Measurements from ENCODE around the gene SPRY4. TPM values are rescaled to one million over a fixed set of nuclear protein-coding genes. Genes with fewer than 3 reads are reported as not detected.
A peak's percentile ranks its signal among the peaks of the same experiment; 100 is the strongest.

Gene SPRY4
- total and polyA plus RNA-seq, 4 donors, result 2.7 to 9.6 (median 4.9) TPM

- no peaks in the 10 kb centered on the region for H3K9me3 ChIP-seq (ENCODE audit: control insufficient read depth in 4 of 4, low read length in 3 of 4)
- no peaks in the 10 kb centered on the region for H3K36me3 ChIP-seq (ENCODE audit: control insufficient read depth in 4 of 4, insufficient read depth in 3 of 4, low read depth in 1 of 4, low read length in 3 of 4)
- peaks cover 0 to 5% (median 2%) of the 10 kb centered on the region in 4 donors for H3K4me1 ChIP-seq (ENCODE audit: control insufficient read depth in 4 of 4, insufficient read depth in 4 of 4, low read length in 3 of 4)
- WGBS, result 79% methylated on average over 11 of the region's 11 CpGs
- TF ChIP-seq EGR1 (IDR thresholded peaks at IDR 0.05; ENCODE audit: low read depth in 2 of 2), result no peak
- no peak for TF ChIP-seq YY1 (IDR thresholded peaks at IDR 0.05)
- TF ChIP-seq RAD21 (IDR thresholded peaks at IDR 0.05), result no peak
- TF ChIP-seq JUND (IDR thresholded peaks at IDR 0.05), result no peak
- no peak for TF ChIP-seq FOXA2 (IDR thresholded peaks at IDR 0.05)
- no peak for TF ChIP-seq GABPA (IDR thresholded peaks at IDR 0.05 in 1 of 2, conservative IDR thresholded peaks at IDR 0.05 in 1 of 2)
- TF ChIP-seq SP1 (IDR thresholded peaks at IDR 0.05), result no peak
- no peak for TF ChIP-seq RXRA (IDR thresholded peaks at IDR 0.05)
- TF ChIP-seq FOXA1 (IDR thresholded peaks at IDR 0.05), result no peak
- TF ChIP-seq, protein P1, sequence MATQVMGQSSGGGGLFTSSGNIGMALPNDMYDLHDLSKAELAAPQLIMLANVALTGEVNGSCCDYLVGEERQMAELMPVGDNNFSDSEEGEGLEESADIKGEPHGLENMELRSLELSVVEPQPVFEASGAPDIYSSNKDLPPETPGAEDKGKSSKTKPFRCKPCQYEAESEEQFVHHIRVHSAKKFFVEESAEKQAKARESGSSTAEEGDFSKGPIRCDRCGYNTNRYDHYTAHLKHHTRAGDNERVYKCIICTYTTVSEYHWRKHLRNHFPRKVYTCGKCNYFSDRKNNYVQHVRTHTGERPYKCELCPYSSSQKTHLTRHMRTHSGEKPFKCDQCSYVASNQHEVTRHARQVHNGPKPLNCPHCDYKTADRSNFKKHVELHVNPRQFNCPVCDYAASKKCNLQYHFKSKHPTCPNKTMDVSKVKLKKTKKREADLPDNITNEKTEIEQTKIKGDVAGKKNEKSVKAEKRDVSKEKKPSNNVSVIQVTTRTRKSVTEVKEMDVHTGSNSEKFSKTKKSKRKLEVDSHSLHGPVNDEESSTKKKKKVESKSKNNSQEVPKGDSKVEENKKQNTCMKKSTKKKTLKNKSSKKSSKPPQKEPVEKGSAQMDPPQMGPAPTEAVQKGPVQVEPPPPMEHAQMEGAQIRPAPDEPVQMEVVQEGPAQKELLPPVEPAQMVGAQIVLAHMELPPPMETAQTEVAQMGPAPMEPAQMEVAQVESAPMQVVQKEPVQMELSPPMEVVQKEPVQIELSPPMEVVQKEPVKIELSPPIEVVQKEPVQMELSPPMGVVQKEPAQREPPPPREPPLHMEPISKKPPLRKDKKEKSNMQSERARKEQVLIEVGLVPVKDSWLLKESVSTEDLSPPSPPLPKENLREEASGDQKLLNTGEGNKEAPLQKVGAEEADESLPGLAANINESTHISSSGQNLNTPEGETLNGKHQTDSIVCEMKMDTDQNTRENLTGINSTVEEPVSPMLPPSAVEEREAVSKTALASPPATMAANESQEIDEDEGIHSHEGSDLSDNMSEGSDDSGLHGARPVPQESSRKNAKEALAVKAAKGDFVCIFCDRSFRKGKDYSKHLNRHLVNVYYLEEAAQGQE (IDR thresholded peaks at IDR 0.05), result no peak
- TF ChIP-seq, protein P2, sequence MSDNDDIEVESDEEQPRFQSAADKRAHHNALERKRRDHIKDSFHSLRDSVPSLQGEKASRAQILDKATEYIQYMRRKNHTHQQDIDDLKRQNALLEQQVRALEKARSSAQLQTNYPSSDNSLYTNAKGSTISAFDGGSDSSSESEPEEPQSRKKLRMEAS (IDR thresholded peaks at IDR 0.05), result no peak
- no peak for TF ChIP-seq NR2F2 (IDR thresholded peaks at IDR 0.05)
- TF ChIP-seq CTCF (IDR thresholded peaks at IDR 0.05; ENCODE audit: low read depth, low read length, missing input control), result no peak
- TF ChIP-seq HNF4G (IDR thresholded peaks at IDR 0.05), result no peak
- TF ChIP-seq HNF4A (conservative IDR thresholded peaks at IDR 0.05), result no peak
- no peak for TF ChIP-seq ATF3 (IDR thresholded peaks at IDR 0.05)
- H3K9ac ChIP-seq (ENCODE audit: low read depth in 1 of 2, low read length in 2 of 2), result no peak overlapping the region
- H3K27ac ChIP-seq (ENCODE audit: low read depth in 1 of 2, low read length in 2 of 2), result no peak overlapping the region
- no peaks in the 10 kb centered on the region for H3K27me3 ChIP-seq (ENCODE audit: control insufficient read depth in 4 of 4, insufficient read depth in 4 of 4, low read length in 3 of 4)
- DNase-seq (ENCODE audit: low spot score), result no peak
- no peak overlapping the region for H3K4me3 ChIP-seq (ENCODE audit: low read depth in 1 of 3, low read length in 3 of 3)
Measured at GRCh38 chr5:142289708-142290576, 34.9 kb downstream of the SPRY4 start.

GRCh38 chr5:142287973-142288313, 36.9 kb downstream of the SPRY4 start:
- Histone ChIP-seq H3K27me3 (ENCODE audit: control insufficient read depth in 4 of 4, insufficient read depth in 4 of 4, low read length in 3 of 4) (no peaks in the 10 kb centered on the region), H3K9ac (ENCODE audit: low read depth in 1 of 2, low read length in 2 of 2) (no peak overlapping the region), H3K4me3 (ENCODE audit: low read depth in 1 of 3, low read length in 3 of 3) (no peak overlapping the region), H3K27ac (ENCODE audit: low read depth in 1 of 2, low read length in 2 of 2) (peak overlapping the region in 1 of 2 donors; percentile 10), H3K36me3 (ENCODE audit: control insufficient read depth in 4 of 4, insufficient read depth in 3 of 4, low read depth in 1 of 4, low read length in 3 of 4) (no peaks in the 10 kb centered on the region), H3K9me3 (ENCODE audit: control insufficient read depth in 4 of 4, low read length in 3 of 4) (no peaks in the 10 kb centered on the region), H3K4me1 (ENCODE audit: control insufficient read depth in 4 of 4, insufficient read depth in 4 of 4, low read length in 3 of 4) (peaks cover 0 to 5% (median 2%) of the 10 kb centered on the region in 4 donors)
- DNase-seq (ENCODE audit: low spot score), result no peak
- 73% methylated on average over 5 of the region's 5 CpGs for WGBS
- no peak for TF ChIP-seq SP1 (IDR thresholded peaks at IDR 0.05)

All from liver (tissue), 9 donors.